Measurements from ENCODE around the gene ID3. TPM values are rescaled to one million over a fixed set of nuclear protein-coding genes. Genes with fewer than 3 reads are reported as not detected.
A peak's percentile ranks its signal among the peaks of the same experiment; 100 is the strongest.

ID3 gene
- total RNA-seq, 4 donors from 2014 or later, result 81.2 to 209 (median 122) TPM

- TF ChIP-seq CTCF (IDR thresholded peaks at IDR 0.05), result no peak
- no peak for TF ChIP-seq POLR2A (IDR thresholded peaks at IDR 0.05)
- no peak overlapping the region for H3K4me3 ChIP-seq (ENCODE audit: low read depth, poor library complexity, severe bottlenecking)
- DNase-seq (ENCODE audit: low spot score in 2 of 2), result no peak
- intact Hi-C loops (cut with DNase I; ENCODE audit: low total_unique reads), result no loop called here
- WGBS, 2 donors, result 45 to 66% methylated on average over 6 of the region's 6 CpGs
Observed at GRCh38 chr1:23561076-23561812, 1.9 kb upstream of the ID3 start.

GRCh38 chr1:23559985-23560741 lies 862 bp upstream of the ID3 start:
- H3K4me3 ChIP-seq (ENCODE audit: low read depth, poor library complexity, severe bottlenecking), result peak overlapping the region; percentile 9
- DNase-seq (ENCODE audit: low spot score in 2 of 2), result no peak
- intact Hi-C loops (cut with DNase I; ENCODE audit: low total_unique reads), result loop anchor here (5.0 kb wide), 1 partner anchor 32 kb away; no protein-coding TSS in a partner anchor
- TF ChIP-seq POLR2A (IDR thresholded peaks at IDR 0.05), result no peak
- WGBS, 2 donors, result 8 to 13% methylated on average over 6 of the region's 6 CpGs

- H3K4me3 ChIP-seq (ENCODE audit: low read depth, poor library complexity, severe bottlenecking), result peak overlapping the region; percentile 77
- DNase-seq (ENCODE audit: low spot score in 2 of 2), result no peak
- intact Hi-C loops (cut with DNase I; ENCODE audit: low total_unique reads), result loop anchor here (5.0 kb wide), 1 partner anchor 33 kb away; no protein-coding TSS in a partner anchor
- 1 to 3% methylated on average over 12 to 14 of the region's 14 CpGs for WGBS, 2 donors
- no peak for TF ChIP-seq CTCF (IDR thresholded peaks at IDR 0.05)
- TF ChIP-seq POLR2A (IDR thresholded peaks at IDR 0.05), result no peak
Observed at GRCh38 chr1:23558872-23559135, 497 bp downstream of the ID3 start.

- intact Hi-C loops (cut with DNase I; ENCODE audit: low total_unique reads), result loop anchor here (5.0 kb wide), 1 partner anchor 34 kb away; no protein-coding TSS in a partner anchor
- TF ChIP-seq POLR2A (IDR thresholded peaks at IDR 0.05) (no peak), CTCF (IDR thresholded peaks at IDR 0.05) (no peak)
- DNase-seq (ENCODE audit: low spot score in 2 of 2), result peak in 1 of 2 donors; percentile 94
- H3K4me3 ChIP-seq (ENCODE audit: low read depth, poor library complexity, severe bottlenecking), result peak overlapping the region; percentile 77
- WGBS, 2 donors, result 3 to 8% methylated on average over 18 to 32 of the region's 34 CpGs
Observed at GRCh38 chr1:23558140-23558871, 995 bp downstream of the ID3 start.

- intact Hi-C loops (cut with DNase I; ENCODE audit: low total_unique reads), result loop anchor here (5.0 kb wide), 1 partner anchor 35 kb away; no protein-coding TSS in a partner anchor
- 32 to 45% methylated on average over 8 of the region's 8 CpGs for WGBS, 2 donors
- H3K4me3 ChIP-seq (ENCODE audit: low read depth, poor library complexity, severe bottlenecking), result peak overlapping the region; percentile 77
- no peak for DNase-seq (ENCODE audit: low spot score in 2 of 2)
- TF ChIP-seq CTCF (IDR thresholded peaks at IDR 0.05), result no peak
- no peak for TF ChIP-seq POLR2A (IDR thresholded peaks at IDR 0.05)
Observed at GRCh38 chr1:23557471-23558124, 1.7 kb downstream of the ID3 start.
